BE2C (cell line): ENCODE data around the gene SLC34A2.

Experiments
- DNase-seq: peaks from one replicate; pipeline ENCODE4 v3.0.0-alpha.2; 2020
- H3K27me3 ChIP-seq: fragments of 250-450 bp; sonication (Bioruptor Pico); 2 replicates; pipeline ENCODE4 v1.5.1; 2020; ENCODE audit warnings: mild to moderate bottlenecking
- H3K36me3 ChIP-seq: fragments of 250-450 bp; sonication (Bioruptor Pico); 2 replicates; pipeline ENCODE4 v1.5.1; 2020; ENCODE audit warnings: mild to moderate bottlenecking
- H3K4me1 ChIP-seq: fragments of 250-450 bp; sonication (Bioruptor Pico); 2 replicates; pipeline ENCODE4 v1.5.1; 2020
- H3K4me3 ChIP-seq: 2 replicates; pipeline ENCODE4 v1.5.1; 2011; ENCODE audit warnings: low read depth, low read length
- H3K9me3 ChIP-seq: fragments of 250-450 bp; sonication (Bioruptor Pico); 2 replicates; pipeline ENCODE4 v1.5.1; 2020
- CTCF ChIP-seq: IDR thresholded peaks from 2 replicates; pipeline ENCODE4 v1.5.1; 2012; ENCODE audit warnings: mild to moderate bottlenecking, low read depth, low read length

The SLC34A2 gene

GRCh38 chr4:25677943-25678342 is 22.3 kb downstream of the SLC34A2 start:
- Histone ChIP-seq H3K27me3 (no peaks in the 10 kb centered on the region), H3K4me3 (no peak overlapping the region), H3K36me3 (no peaks in the 10 kb centered on the region), H3K9me3 (no peaks in the 10 kb centered on the region), H3K4me1 (no peaks in the 10 kb centered on the region)
- TF ChIP-seq CTCF: no peak
- DNase-seq: no peak

- Histone ChIP-seq H3K27me3 (no peaks in the 10 kb centered on the region), H3K4me3 (no peak overlapping the region), H3K36me3 (no peaks in the 10 kb centered on the region), H3K4me1 (no peaks in the 10 kb centered on the region), H3K9me3 (no peaks in the 10 kb centered on the region)
- no peak for TF ChIP-seq CTCF
- DNase-seq: no peak
Measured at GRCh38 chr4:25687773-25688172, 32.1 kb downstream of the SLC34A2 start.

- TF ChIP-seq CTCF: no peak
- Histone ChIP-seq H3K4me3 (no peak overlapping the region), H3K27me3 (no peaks in the 10 kb centered on the region)
Measured at GRCh38 chr4:25694466-25694865, 38.8 kb downstream of the SLC34A2 start.

GRCh38 chr4:25696409-25696808 is 40.8 kb downstream of the SLC34A2 start:
- H3K4me3 ChIP-seq: no peak overlapping the region
- TF ChIP-seq CTCF: no peak
- H3K9me3 ChIP-seq: no peaks in the 10 kb centered on the region
- no peaks in the 10 kb centered on the region for H3K27me3 ChIP-seq
- no peaks in the 10 kb centered on the region for H3K36me3 ChIP-seq
- no peaks in the 10 kb centered on the region for H3K4me1 ChIP-seq
- DNase-seq: no peak

More at GRCh38 chr4:25694466-25694865, 38.8 kb downstream of the SLC34A2 start:
- H3K9me3 ChIP-seq: no peaks in the 10 kb centered on the region
- no peak for DNase-seq
- no peaks in the 10 kb centered on the region for H3K4me1 ChIP-seq
- no peaks in the 10 kb centered on the region for H3K36me3 ChIP-seq

GRCh38 chr4:25697516-25697915 is 41.9 kb downstream of the SLC34A2 start:
- TF ChIP-seq CTCF: no peak
- H3K4me3 ChIP-seq: no peak overlapping the region
- H3K36me3 ChIP-seq: no peaks in the 10 kb centered on the region
- H3K4me1 ChIP-seq: no peaks in the 10 kb centered on the region
- no peaks in the 10 kb centered on the region for H3K27me3 ChIP-seq
- no peak for DNase-seq
- H3K9me3 ChIP-seq: no peaks in the 10 kb centered on the region

DNA sequence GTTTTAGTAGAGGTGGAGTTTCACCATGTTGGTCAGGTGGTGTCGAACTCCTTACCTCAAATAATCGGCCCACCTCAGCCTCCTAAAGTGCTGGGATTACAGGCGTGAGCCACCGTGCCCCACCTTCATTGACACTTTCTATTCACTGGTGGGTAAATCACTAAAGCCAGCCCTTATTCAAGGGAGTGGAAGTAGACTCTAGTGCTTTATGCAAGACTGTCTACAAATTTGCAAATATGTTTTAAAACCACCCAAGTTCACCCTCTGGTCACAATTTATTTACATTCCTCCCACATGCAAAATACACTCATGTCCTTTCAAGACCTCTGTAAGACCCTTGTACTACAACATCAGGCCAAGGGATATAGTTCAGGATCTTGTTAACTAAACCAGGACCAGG is 45.0 kb downstream of the SLC34A2 start:
- DNase-seq: no peak
- Histone ChIP-seq H3K27me3 (no peaks in the 10 kb centered on the region), H3K4me1 (no peaks in the 10 kb centered on the region), H3K4me3 (no peak overlapping the region), H3K36me3 (no peaks in the 10 kb centered on the region), H3K9me3 (no peaks in the 10 kb centered on the region)
- TF ChIP-seq CTCF: no peak
